ENCODE data around the gene LIX1.

Gene LIX1

DNA sequence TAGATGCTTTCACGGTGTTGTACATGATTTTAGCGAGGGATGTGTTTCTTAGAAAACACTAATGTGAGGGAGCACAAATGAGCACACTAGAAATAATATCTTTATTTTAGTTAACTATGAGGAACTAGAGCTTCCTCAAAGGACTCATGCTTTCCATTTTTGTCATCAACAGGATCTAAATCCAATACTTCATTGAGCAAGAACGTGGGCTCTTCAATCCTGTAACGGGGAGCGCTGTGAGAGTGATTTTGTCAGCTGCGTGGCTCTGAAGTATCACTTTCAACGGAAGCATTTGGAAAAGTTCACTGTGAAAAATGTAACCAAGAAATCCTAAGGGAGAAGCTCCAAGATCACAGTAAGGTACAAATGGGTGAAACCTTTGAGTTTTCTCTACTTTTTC, 93.2 kb downstream of the LIX1 start:
- no peak for DNase-seq
- Histone ChIP-seq H3K27me3 (ENCODE audit: insufficient read depth, low read depth, severe bottlenecking) (no peaks in the 10 kb centered on the region), H3K36me3 (no peaks in the 10 kb centered on the region)

GRCh38 chr5:97047076-97047475, 95.3 kb downstream of the LIX1 start:
- no peaks in the 10 kb centered on the region for H3K9me3 ChIP-seq (ENCODE audit: severe bottlenecking)
- no peak overlapping the region for H3K4me3 ChIP-seq (ENCODE audit: low read depth, low read length)
- no peaks in the 10 kb centered on the region for H3K36me3 ChIP-seq
- TF ChIP-seq, protein P1, sequence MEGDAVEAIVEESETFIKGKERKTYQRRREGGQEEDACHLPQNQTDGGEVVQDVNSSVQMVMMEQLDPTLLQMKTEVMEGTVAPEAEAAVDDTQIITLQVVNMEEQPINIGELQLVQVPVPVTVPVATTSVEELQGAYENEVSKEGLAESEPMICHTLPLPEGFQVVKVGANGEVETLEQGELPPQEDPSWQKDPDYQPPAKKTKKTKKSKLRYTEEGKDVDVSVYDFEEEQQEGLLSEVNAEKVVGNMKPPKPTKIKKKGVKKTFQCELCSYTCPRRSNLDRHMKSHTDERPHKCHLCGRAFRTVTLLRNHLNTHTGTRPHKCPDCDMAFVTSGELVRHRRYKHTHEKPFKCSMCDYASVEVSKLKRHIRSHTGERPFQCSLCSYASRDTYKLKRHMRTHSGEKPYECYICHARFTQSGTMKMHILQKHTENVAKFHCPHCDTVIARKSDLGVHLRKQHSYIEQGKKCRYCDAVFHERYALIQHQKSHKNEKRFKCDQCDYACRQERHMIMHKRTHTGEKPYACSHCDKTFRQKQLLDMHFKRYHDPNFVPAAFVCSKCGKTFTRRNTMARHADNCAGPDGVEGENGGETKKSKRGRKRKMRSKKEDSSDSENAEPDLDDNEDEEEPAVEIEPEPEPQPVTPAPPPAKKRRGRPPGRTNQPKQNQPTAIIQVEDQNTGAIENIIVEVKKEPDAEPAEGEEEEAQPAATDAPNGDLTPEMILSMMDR (IDR thresholded peaks at IDR 0.05; ENCODE audit: low read depth, low read length): no peak
- no peaks in the 10 kb centered on the region for H3K27me3 ChIP-seq (ENCODE audit: insufficient read depth, low read depth, severe bottlenecking)
- DNase-seq: no peak
- H3K27ac ChIP-seq: no peak overlapping the region

More for the DNA sequence above, 93.2 kb downstream of the LIX1 start:
- TF ChIP-seq, protein P1 (IDR thresholded peaks at IDR 0.05; ENCODE audit: low read depth, low read length): no peak
- Histone ChIP-seq H3K4me3 (ENCODE audit: low read depth, low read length) (no peak overlapping the region), H3K27ac (no peak overlapping the region), H3K9me3 (ENCODE audit: severe bottlenecking) (no peaks in the 10 kb centered on the region)

- no peak for DNase-seq
- H3K27ac ChIP-seq: no peak overlapping the region
Measured at GRCh38 chr5:97046270-97046982, 96.0 kb downstream of the LIX1 start.

GRCh38 chr5:97044052-97044451, 98.4 kb downstream of the LIX1 start:
- Histone ChIP-seq H3K27ac (no peak overlapping the region), H3K4me3 (ENCODE audit: low read depth, low read length) (no peak overlapping the region), H3K9me3 (ENCODE audit: severe bottlenecking) (no peaks in the 10 kb centered on the region), H3K27me3 (ENCODE audit: insufficient read depth, low read depth, severe bottlenecking) (no peaks in the 10 kb centered on the region), H3K36me3 (no peaks in the 10 kb centered on the region)
- peak; percentile 14 for DNase-seq
- TF ChIP-seq, protein P1 (IDR thresholded peaks at IDR 0.05; ENCODE audit: low read depth, low read length): peak; percentile 47; the same call in 1 of the 2 replicates

More at GRCh38 chr5:97046270-97046982, 96.0 kb downstream of the LIX1 start:
- H3K27me3 ChIP-seq (ENCODE audit: insufficient read depth, low read depth, severe bottlenecking): no peaks in the 10 kb centered on the region
- TF ChIP-seq, protein P1 (IDR thresholded peaks at IDR 0.05; ENCODE audit: low read depth, low read length): no peak
- H3K4me3 ChIP-seq (ENCODE audit: low read depth, low read length): no peak overlapping the region
- H3K9me3 ChIP-seq (ENCODE audit: severe bottlenecking): no peaks in the 10 kb centered on the region
- no peaks in the 10 kb centered on the region for H3K36me3 ChIP-seq

GRCh38 chr5:97043511-97043910, 98.9 kb downstream of the LIX1 start:
- no peak overlapping the region for H3K4me3 ChIP-seq (ENCODE audit: low read depth, low read length)
- no peaks in the 10 kb centered on the region for H3K27me3 ChIP-seq (ENCODE audit: insufficient read depth, low read depth, severe bottlenecking)
- no peak for DNase-seq

More at GRCh38 chr5:97043511-97043910, 98.9 kb downstream of the LIX1 start:
- TF ChIP-seq, protein P1 (IDR thresholded peaks at IDR 0.05; ENCODE audit: low read depth, low read length): no peak
- Histone ChIP-seq H3K36me3 (no peaks in the 10 kb centered on the region), H3K27ac (no peak overlapping the region), H3K9me3 (ENCODE audit: severe bottlenecking) (no peaks in the 10 kb centered on the region)

All from WERI-Rb-1 (cell line).